Muscle of arm (tissue), 12 donors: ENCODE results near the gene CHCHD6. TPM values are rescaled to one million over a fixed set of nuclear protein-coding genes. Genes with fewer than 3 reads are reported as not detected.

ENCODE experiments used
- DNase-seq: peaks from one replicate; pipeline ENCODE4 v3.0.0-alpha.2; 2013
- polyA plus RNA-seq, 12 donors: library from polyadenylated mRNA; unstranded; fragments of 120-200 nt; gene quantifications; one replicate each; pipeline ENCODE4 v1.2.1, GENCODE V29; 2013; ENCODE audit not compliant: insufficient read length in 12 of 12

Gene CHCHD6
- polyA plus RNA-seq, 12 donors, result 4.7 to 12.8 (median 7.3) TPM; not detected in 1

- DNase-seq, result no peak
Observed at GRCh38 chr3:127004641-127005397, 300.8 kb downstream of the CHCHD6 start.

DNA sequence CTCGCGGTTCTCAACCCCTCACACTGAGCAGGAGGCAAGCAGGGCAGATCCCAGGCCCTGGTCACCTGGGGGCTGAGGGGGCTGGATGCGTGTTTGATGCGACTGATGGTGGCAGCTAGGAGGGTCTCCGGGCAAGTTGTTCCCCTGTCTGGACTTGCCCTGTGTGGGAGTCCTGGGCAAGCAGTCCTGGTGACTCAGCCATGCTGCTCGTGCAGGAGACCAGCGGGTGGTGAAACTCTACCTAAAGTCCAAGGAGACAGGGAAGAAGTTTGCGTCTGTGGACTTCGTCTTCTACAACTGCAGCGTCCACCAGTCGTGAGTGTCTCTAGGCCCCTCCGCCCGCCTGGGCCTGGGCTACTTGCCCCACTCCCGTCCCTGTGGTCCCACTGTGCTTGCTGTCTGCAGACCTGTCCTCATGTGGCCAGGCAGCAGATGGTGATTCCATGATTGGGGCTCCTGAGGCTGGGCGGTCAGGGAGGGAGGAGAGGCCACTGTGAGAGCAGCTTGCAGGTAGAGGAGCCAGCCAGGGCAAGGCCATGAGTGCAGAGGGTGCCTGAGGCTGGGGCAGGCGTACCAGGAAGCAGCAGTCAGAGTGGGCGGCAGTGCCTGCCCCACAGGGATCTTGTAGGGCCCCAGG is 301.9 kb downstream of the CHCHD6 start:
- no peak for DNase-seq

DNA sequence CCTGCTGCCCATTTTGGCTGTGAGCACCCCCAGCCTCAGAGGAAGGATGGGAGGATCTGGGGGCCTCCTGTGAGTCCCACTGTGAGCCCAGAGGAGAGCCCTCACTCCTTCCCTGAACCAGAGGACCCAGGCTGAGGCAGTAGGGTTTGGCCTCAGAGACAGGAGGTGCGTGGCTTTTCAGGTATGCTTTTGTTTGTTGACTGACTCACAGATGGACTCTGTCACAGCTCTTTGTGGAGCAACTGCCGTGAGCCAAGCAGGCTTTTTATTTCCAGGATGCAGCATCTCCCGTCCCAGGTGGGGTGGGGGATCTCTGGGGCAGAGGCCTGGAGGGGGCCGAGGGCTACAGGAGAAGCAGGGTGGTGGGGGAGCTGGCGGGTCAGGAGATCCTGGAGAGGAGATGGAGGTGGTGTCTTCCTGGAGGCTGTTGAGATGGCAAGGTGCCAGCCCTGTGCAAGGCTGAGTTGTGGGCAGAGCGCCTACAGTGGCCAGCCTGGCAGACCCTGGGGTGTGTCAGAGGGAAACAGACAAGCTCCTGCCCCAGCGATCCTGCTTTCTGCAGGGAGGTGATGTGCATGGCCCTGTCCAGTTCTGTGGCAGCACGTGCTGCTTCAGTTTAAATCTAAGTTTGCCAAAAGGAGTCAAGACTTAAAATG is 302.9 kb downstream of the CHCHD6 start:
- no peak for DNase-seq

GRCh38 chr3:127008236-127008635 is 304.2 kb downstream of the CHCHD6 start:
- DNase-seq, result no peak

DNA sequence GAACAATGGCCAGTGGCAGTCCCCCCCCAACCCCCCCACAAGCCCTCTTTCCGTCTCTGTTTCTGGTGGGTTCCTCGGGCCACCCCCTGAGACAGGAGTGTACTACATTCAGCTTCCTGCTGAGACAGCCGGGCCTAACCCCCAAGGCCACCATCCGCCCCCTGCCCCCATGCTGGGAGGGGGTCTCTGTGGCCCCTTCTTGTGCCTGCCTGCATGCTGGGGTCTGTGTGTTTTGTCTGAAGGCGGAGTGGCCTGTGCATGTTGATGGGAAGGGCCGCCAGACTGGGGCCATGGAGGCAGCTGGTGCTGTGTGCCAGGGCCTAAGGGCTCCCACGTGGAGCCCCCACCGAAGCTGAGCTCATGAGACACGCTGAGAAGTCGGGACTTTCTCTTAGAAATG is 305.5 kb downstream of the CHCHD6 start:
- no peak for DNase-seq

Other genes starting within 250 kb of the CHCHD6 start
- 10 to 100 TPM in 11 of 12 donors, not detected in 1; 16.3 to 29.1 (median 26.1) TPM for gene ZXDC, start 228.3 kb upstream of the CHCHD6 start, polyA plus RNA-seq
- under 1 TPM in 2 of 12 donors, not detected in 10; 0.11 to 0.19 TPM for gene UROC1, start 186.5 kb upstream of the CHCHD6 start, polyA plus RNA-seq
- gene CHST13, start 180.1 kb upstream of the CHCHD6 start, polyA plus RNA-seq, result 10 to 100 TPM in 1 of 12 donors, under 1 TPM in 8, not detected in 3; 0.11 to 24.0 (median 0.21) TPM
- under 1 TPM in 1 of 12 donors, not detected in 11; 0.09 TPM for gene C3orf22, start 145.3 kb upstream of the CHCHD6 start, polyA plus RNA-seq
- gene TXNRD3, start 49.1 kb upstream of the CHCHD6 start, polyA plus RNA-seq, result 10 to 100 TPM in 3 of 12 donors, 1 to 10 TPM in 7, not detected in 2; 7.5 to 10.9 (median 9.5) TPM